ENCODE measurements around the gene SDK2. TPM values are rescaled to one million over a fixed set of nuclear protein-coding genes. Genes with fewer than 3 reads are reported as not detected.

SDK2 gene
- total RNA-seq, 4 donors from 2014 or later, result under 0.01 to 0.49 (median 0.08) TPM

DNA sequence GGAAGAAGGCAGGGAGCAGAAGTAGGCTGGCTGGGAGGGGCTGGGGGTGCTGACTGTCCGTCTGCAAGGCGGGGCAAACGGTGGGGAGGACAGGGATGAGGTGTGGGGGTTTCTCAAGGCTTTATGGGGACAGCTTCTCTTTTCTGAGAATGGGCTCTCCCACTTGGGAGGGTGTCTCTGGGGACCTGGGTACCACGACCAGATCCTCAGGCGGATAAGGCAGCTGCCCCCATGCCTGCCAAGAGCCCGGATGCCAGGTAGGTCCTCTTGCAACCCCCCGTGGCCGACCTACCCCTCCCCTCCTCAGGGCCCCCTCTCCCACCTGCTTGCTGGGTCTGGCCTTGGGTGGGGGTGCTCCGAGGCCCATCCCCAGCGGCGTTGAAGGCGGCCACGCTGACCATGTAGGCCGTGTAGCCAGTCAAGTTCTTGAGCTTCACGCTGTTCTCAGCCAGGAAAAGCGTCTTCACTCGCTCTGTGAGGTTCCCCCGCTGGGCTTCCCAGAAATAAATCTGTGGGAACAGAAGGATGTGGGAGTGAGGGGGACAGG, 276.1 kb downstream of the SDK2 start:
- TF ChIP-seq, protein P1, sequence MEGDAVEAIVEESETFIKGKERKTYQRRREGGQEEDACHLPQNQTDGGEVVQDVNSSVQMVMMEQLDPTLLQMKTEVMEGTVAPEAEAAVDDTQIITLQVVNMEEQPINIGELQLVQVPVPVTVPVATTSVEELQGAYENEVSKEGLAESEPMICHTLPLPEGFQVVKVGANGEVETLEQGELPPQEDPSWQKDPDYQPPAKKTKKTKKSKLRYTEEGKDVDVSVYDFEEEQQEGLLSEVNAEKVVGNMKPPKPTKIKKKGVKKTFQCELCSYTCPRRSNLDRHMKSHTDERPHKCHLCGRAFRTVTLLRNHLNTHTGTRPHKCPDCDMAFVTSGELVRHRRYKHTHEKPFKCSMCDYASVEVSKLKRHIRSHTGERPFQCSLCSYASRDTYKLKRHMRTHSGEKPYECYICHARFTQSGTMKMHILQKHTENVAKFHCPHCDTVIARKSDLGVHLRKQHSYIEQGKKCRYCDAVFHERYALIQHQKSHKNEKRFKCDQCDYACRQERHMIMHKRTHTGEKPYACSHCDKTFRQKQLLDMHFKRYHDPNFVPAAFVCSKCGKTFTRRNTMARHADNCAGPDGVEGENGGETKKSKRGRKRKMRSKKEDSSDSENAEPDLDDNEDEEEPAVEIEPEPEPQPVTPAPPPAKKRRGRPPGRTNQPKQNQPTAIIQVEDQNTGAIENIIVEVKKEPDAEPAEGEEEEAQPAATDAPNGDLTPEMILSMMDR (IDR thresholded peaks at IDR 0.05; ENCODE audit: low read depth), result no peak

DNA sequence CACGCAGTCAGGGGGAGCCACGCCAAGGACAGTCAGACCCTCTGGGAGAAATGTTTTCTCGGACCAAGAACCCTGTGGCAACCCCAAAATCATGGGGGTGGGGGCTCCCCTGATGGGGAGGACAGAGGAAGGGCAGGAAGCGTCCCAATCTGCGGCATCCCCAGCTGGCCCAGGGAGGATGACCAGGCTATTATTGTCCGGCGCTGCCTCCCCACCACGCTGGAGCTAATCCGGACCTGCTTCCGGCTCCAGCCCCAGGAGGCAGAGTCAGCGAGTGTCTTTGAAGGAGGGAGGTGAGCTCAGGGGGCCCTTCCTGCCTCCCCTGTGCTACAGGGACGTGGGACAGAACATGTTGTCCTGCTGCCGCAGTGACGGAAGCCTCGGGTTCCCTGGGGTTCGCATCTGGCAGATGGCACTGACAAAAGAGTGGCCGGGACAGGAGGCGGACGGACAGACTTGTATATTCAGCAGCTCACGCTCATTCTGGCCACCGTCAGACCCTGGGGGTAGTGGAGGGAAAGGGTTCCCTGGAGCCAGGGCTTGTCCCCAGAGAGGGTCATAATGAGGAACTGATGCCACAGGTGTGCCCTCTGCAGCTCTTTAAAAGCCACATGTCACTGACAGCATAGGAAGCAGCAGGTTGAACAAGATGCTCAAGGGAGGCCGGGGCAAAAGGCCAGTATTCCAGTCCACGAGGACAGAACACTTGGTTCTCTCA, 278.2 kb downstream of the SDK2 start:
- TF ChIP-seq, protein P1 (IDR thresholded peaks at IDR 0.05; ENCODE audit: low read depth), result no peak

DNA sequence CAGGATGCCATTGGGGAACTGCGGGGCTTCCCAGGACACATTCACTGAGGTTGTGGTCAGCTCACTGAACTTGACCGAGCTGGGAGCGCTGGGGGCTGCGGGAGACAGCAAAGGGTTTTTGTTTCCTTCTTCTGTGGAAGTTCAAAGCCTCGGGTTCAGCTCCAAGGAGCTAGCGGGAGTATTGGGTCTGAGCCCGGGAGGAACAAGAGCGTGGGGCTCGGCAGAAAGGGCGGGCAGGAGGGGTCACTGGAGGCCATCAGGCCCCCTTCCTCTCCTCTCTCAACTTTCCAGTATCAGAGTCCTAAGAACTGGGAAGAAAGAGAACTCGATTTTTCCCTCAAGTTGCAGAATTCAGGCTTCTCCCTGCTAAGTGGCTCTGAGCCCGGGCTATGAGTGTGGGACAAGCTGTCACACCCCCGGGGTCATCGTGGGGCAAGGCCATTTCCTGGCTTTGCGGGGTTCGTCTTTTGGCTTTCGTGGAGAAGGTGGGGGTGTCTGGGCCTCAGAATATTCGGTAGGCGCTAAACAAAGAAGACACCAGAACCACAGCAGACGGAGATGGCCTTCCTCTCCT, 278.9 kb downstream of the SDK2 start:
- TF ChIP-seq, protein P1 (IDR thresholded peaks at IDR 0.05; ENCODE audit: low read depth), result no peak

DNA sequence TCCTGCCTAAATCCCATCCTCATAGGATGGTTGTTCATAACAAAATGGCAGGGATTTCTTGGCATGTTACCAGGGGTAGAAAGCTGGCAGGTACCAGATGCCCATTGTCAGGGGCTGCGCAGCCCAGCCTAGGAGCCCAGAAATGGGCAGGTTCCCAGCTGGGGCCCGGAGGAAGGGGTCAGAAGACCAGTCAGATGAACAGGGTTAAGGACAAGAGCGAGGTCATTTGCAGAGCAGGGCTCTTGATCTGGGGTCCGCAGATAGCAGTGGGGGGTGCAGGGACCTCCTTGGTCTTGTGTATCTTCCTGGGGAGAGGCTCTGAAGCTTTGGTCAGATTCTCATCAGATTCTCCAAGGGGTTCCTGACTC, 280.1 kb downstream of the SDK2 start:
- TF ChIP-seq, protein P1 (IDR thresholded peaks at IDR 0.05; ENCODE audit: low read depth), result no peak

DNA sequence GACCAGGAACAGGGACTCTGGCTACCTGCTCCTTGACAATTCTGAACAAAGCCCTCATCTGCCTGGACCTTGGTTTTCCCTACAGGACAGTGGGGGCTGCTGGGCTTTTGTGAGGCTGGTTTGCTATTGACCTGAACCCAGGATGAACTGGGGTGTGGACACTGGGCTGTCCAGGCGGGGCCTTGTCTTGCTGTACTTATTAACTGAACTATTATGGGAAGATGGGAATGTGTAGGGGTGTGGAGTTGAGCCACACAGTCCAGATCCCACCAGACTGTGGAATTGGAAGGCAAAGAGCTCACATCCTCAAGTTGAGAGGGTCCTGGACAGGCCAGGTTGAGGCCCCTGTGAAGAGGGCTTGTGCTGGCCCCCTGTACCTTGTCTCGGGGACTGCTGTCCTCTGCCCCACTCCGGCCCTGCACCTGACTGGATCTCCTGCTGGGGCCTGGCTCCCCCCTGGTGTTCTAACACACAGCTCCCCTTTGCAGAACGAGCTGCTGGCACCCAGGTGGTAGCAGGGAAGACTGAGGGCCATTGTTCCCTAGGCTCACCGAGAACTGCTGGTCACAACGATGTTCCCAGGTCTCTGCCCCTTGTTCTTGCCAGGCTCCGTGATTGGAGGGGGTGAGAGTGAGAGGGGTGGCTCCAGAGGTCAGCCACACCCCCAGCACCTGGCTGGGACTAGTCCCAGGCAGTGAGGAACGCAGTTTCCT, 280.6 kb downstream of the SDK2 start:
- TF ChIP-seq, protein P1 (IDR thresholded peaks at IDR 0.05; ENCODE audit: low read depth), result no peak

DNA sequence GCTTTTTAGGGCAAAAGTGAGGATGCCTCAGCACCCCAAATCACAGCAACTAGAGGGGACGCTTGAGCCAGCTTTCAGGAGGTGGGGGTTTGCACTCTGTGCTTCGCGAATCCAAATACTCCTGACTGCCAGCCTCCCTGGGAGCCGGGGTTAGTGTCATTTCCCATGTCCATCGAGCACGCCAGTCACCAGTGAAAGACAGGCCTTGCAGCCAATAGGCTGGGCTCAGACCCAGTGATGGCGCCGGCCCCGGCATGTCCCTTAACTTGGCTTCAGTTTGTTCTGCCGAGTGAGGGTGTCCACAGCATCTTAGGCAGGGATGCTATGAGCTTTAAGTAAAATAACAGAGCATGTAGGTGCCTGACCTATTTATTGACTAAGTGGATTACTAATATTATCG, 281.5 kb downstream of the SDK2 start:
- TF ChIP-seq, protein P1 (IDR thresholded peaks at IDR 0.05; ENCODE audit: low read depth), result no peak
